ENCODE results near the gene FGD2.
"Not testable (repeated sequence)": the region's sequence is repeated elsewhere in the genome, so short reads cannot be mapped to it uniquely, and the experiment has no call there.

Gene FGD2

DNA sequence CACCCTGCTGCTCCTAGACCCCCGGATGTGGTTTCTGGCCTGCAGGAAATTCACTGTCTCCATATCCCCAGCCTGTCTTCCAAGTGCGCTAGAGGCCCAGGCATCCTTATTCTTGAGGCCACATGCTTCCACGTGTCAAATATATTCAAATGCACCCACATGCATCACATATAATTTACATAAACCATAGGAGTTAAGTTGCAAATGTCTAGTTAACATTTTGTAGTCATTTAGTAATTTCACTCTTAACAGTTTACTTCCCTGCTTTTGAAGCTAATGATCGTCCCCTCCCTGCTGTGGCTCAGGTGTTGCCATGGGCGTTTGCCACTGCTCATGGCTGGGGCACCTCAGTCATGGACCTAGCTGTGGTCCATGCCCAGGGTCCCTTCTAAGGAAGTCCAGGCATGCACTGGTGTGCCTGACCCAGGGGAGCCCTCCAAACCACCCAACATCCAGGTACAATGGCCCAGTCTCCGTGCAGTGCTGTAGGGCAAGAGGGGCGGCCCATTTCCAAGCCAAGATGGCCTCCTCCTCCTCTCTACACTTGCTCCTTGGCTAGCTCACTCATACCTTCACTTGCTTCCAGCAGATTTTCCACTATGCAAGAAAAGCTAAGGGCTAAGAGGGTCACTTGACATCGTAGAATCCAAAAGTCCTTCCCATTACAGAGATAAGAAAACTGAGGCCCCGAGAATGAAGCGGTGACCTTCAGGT, 42.4 kb downstream of the FGD2 start:
- no peak for DNase-seq

DNA sequence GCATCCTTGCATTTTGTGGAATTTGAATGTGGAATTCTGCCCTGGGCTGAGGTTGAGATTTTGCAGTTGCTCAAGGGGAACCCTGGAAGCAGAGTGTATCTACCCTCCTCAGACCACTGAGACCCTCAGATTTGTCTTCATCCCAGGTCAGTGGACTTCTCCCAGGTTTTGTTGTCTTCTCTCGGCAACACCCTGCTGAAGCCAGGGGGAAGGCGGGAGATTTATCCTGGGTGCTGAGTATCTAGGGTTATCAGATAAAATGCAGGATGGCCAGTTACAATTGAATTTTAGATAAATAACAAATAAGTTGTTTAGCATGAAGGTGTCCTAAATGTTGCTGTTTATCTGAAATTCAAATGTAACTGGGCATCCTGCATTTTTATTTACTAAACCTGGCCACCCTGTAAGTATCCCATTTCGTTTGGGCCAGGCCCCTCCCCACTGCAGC, 43.0 kb downstream of the FGD2 start:
- DNase-seq, result no peak

DNA sequence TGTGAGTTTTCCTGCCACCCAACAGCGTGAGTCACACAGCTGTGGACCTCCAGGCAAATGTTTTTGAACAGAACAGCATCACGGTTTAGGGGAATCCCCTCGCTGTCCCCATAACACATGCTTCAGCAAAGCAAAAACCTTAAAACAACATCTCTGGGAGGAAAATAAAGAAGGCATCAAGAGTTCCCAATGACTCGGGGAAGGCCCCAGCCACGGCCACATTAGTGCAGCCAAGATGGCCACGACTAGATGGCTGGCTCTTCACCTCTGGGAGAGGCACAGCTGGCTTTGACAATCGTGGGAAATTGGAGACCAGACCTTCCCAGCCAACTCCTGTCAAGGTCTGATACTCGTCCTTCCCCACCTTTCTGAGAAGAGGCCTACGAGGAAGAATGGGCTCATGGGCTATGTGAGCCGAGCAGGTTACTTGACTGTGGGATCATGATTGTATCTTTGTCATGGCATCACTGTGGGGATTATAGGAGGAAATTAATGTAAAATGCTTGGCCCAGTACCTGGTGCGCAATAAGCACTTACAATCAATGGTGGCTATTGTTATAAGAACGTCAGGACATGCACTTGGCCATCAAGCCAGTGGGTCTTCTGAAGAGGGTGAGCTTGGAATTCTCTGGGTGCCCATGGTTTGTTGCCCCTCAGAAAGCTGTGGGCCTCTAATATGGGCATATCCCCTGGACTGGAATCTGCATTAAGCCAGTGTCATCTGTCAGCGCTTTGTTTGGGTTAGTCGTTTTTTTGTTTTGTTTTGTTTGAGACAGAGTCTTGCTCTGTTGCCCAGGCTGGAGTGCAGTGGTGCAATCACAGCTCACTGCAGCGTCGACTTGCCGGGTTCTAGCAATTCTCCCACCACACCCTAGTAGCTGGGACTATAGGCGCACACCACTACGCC, 43.6 kb downstream of the FGD2 start:
- no peak for DNase-seq

DNA sequence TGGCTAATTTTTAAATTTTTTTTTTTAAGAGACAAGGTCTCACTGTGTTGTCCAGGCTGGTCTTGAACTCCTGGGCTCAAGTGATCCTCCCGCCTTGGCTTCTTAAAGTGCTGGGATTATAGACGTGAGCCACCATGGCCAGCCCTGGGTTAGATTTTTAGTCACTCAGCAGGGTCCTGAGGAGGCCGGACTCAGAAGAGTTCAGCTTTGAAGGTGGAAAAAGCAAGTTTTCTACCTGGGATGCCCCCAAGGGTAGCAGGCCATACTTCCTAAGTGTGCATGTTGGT, 44.2 kb downstream of the FGD2 start:
- DNase-seq, result no peak

- peak; percentile 58 for DNase-seq
Observed at GRCh38 chr6:37050045-37050853, 44.8 kb downstream of the FGD2 start.

- no peak for DNase-seq
Observed at GRCh38 chr6:37050854-37051137, 45.3 kb downstream of the FGD2 start.

DNA sequence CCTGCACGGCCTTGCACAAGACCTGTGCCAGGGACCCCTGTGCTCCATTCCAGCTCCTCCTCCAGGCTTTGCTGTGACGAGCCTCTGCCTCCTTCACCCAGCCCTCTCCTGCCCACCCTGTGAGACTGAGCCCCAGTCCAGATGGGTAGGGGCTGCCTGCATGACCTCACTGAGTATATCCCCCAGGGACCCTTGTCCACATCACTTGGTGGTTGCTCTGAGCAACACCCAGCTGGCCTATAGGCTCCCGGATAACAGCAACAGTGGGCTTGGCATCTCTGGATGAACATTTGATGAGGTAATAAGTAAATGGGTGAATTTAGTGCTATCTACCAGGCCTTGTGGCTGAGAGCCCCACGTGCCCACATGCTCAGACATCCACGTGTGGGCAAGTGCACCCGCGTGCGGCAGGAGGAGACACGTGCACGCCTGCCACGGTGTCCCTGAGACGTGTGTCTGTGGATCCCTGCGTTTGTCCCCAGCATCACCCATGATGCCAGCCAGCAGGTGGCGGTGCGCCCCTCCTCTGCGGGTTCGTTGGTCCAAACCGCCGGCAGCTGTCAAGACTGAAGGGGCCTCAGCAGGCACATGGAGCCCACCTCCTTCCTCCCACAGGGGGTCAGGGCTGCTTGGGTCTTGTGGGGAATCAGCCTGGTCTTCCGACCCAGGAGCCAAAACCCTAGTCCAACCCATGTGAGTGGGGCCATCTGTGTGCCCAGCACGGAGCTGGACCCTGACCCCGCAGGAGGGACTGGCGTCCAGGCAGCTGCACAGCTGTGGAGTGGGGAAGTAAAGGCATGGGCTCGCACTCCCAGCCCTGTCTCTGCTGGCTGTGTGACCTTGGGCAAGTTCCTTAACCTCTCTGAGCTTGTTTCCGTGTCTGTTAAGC, 45.9 kb downstream of the FGD2 start:
- no peak for DNase-seq

- DNase-seq, result no peak
Observed at GRCh38 chr6:37052027-37052628, 46.7 kb downstream of the FGD2 start.

- DNase-seq, result no peak
Observed at GRCh38 chr6:37053683-37054082, 48.2 kb downstream of the FGD2 start.

GRCh38 chr6:37054171-37054570, 48.7 kb downstream of the FGD2 start:
- DNase-seq, result no peak

GRCh38 chr6:37054580-37054979, 49.1 kb downstream of the FGD2 start:
- DNase-seq, result no peak

GRCh38 chr6:37056112-37056403, 50.6 kb downstream of the FGD2 start:
- DNase-seq, result no peak

- no peak for DNase-seq
Observed at GRCh38 chr6:37056439-37057127, 51.1 kb downstream of the FGD2 start.

DNA sequence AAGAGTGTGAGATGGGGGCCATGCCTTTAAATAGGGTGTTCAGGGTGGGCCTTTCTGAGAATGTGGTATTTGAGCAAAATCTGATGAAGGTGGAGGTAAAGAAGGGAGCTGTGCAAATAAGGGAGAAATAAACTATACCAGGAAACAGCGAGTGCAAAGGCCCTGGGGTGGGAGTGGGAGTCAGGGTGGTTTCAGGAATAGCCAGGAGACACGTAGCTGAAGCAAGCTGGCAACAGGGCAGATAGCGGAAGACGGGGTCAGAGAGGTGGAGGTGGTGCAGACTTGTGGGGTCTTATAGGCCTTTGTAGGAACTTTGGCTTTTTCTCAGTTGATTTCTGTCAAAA, 51.6 kb downstream of the FGD2 start:
- DNase-seq, result no peak

DNA sequence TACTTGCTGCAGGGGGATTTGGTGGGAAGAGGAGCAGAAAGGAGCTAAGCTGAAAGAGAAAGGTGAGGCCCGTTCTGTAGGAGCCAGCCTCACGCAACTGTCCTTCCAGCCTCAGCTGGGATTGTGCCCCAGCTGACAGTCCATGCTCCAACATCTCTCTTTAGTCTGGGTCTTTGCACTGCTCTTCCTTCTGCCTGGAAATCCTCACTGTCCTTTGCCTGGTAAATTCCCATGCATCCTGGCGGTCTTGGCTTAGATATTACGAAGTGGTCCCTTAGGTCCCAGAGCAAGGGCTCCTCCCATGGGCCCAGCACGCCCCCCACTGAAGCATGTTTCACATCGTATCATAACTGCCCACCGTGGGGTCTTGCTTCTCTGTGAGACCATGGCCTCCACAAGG, 52.2 kb downstream of the FGD2 start:
- no peak for DNase-seq

- DNase-seq, result no peak
Observed at GRCh38 chr6:37058084-37058586, 52.7 kb downstream of the FGD2 start.

DNA sequence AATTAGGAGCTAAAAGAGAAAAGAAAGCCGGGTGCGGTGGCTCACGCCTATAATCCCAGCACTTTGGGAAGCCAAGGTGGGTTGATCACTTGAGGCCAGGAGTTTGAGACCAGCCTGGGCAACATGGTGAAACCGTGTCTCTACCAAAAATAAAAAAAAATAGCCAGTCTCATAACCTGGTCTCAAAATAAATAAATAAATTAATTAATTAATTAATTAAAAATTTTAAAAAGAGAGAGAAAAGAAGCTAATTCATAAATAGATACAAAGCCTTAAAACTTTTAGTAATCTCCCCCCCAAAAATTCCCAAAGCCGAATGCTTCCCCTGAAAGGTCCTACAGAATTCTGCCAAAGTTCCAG, 53.5 kb downstream of the FGD2 start:
- DNase-seq, result not testable (repeated sequence)

GRCh38 chr6:37059344-37060194, 54.1 kb downstream of the FGD2 start:
- no peak for DNase-seq

- DNase-seq, result no peak
Observed at GRCh38 chr6:37060195-37060559, 54.7 kb downstream of the FGD2 start.

GRCh38 chr6:37061157-37061804, 55.8 kb downstream of the FGD2 start:
- no peak for DNase-seq

GRCh38 chr6:37062424-37062823, 57.0 kb downstream of the FGD2 start:
- no peak for DNase-seq
